GM12892 (cell line): ENCODE measurements around the gene LIPH.

Experiments used
- POLR2A ChIP-seq: IDR thresholded peaks from 2 replicates; pipeline ENCODE4 v1.6.1; 2011; ENCODE audit warnings: low read depth, low read length, control low read depth
- POLR2AphosphoS5 ChIP-seq: IDR thresholded peaks from 2 replicates; pipeline ENCODE4 v1.6.1; 2011; ENCODE audit warnings: low read depth, low read length, control low read depth
- TAF1 ChIP-seq: IDR thresholded peaks from 2 replicates; pipeline ENCODE4 v1.6.1; 2011; ENCODE audit warnings: low read depth, mild to moderate bottlenecking, control low read depth, low read length, borderline replicate concordance

DNA sequence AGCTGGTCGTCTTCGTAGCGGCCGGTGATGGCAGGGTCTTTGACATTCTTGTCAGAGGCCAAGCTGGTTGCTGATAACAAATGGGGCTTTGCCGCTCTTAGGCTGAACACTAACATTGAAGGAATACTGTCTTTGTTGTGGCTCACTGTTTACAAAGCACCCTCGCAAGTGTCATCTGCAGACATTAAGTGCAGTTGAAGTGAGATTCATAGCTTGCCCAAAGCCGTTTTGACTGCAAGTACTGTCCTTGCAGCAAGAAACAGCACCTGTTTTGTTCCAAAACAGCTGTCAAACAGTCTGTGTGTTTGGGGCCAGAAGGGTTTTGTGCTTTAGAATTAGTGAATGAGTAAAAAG lies 34.3 kb upstream of the LIPH start:
- TF ChIP-seq POLR2AphosphoS5 (no peak), POLR2A (no peak), TAF1 (no peak)
